IMR-90 (cell line): ENCODE results near the gene IL19. TPM values are rescaled to one million over a fixed set of nuclear protein-coding genes. Genes with fewer than 3 reads are reported as not detected.

Source experiments
- ATAC-seq: fragments of 200-7000 bp; cut with Tn5 transposase; 2 replicates; pipeline ENCODE4 v1.9.1; 2020; ENCODE audit warnings: low read depth, mild to moderate bottlenecking, moderate library complexity
- BruUV-seq: library from RNA; stranded (reverse); fragments of 400-500 nt; replicated peaks from 2 replicates; lab custom pipeline; 2021; lab: Mats Ljungman, UMichigan
- CTCF ChIA-PET: fragments of 300-600 bp; formaldehyde crosslinking; extraction: SDS; loops from one replicate; lab custom pipeline; 2021; ENCODE audit warnings: antibody characterized with exemption; lab: Yijun Ruan, JAX
- POLR2A ChIA-PET: fragments of 300-600 bp; sonication (Branson Sonifier 250); formaldehyde crosslinking; loops from one replicate; lab custom pipeline; 2022; ENCODE audit warnings: antibody characterized with exemption; ENCODE audit not compliant: unreplicated experiment; lab: Charles Lee
- DNase-seq: peaks from one replicate; pipeline ENCODE4 v3.0.0; 2013
- H2AFZ ChIP-seq: replicated peaks from 2 replicates; pipeline ENCODE3; 2013; ENCODE audit warnings: low read length, mild to moderate bottlenecking; ENCODE audit not compliant: poor library complexity
- H2AK5ac ChIP-seq: 2 replicates; pipeline ENCODE4 v1.6.1; 2013; ENCODE audit warnings: low read depth, low read length, inconsistent platforms
- H2AK9ac ChIP-seq: replicated peaks from 2 replicates; pipeline ENCODE3; 2013; ENCODE audit warnings: mild to moderate bottlenecking, low read depth, low read length, moderate library complexity; ENCODE audit not compliant: poor library complexity
- H2BK120ac ChIP-seq: 2 replicates; pipeline ENCODE4 v1.6.1; 2013; ENCODE audit warnings: low read depth, low read length, inconsistent platforms
- H2BK15ac ChIP-seq: 3 replicates; pipeline ENCODE4 v1.6.1; 2013; ENCODE audit warnings: low read depth, low read length, inconsistent platforms
- H2BK20ac ChIP-seq: 2 replicates; pipeline ENCODE4 v1.6.1; 2013; ENCODE audit warnings: low read depth, mild to moderate bottlenecking, inconsistent platforms, low read length, moderate library complexity
- H2BK5ac ChIP-seq: 2 replicates; pipeline ENCODE4 v1.6.1; 2013; ENCODE audit warnings: mild to moderate bottlenecking, low read depth, low read length, inconsistent platforms; ENCODE audit not compliant: poor library complexity, severe bottlenecking
- H3K14ac ChIP-seq: replicated peaks from 2 replicates; pipeline ENCODE4 v1.6.1; 2013; ENCODE audit warnings: low read depth, low read length, inconsistent platforms
- H3K18ac ChIP-seq: 2 replicates; pipeline ENCODE4 v1.6.1; 2013; ENCODE audit warnings: low read depth, low read length, control low read depth
- H3K23ac ChIP-seq: 2 replicates; pipeline ENCODE4 v1.6.1; 2013; ENCODE audit warnings: low read depth, low read length, inconsistent platforms
- H3K27ac ChIP-seq: 2 replicates; pipeline ENCODE4 v1.5.1; 2013; ENCODE audit warnings: mild to moderate bottlenecking, control low read depth, low read length; ENCODE audit not compliant: insufficient read depth
- H3K27me3 ChIP-seq: 2 replicates; pipeline ENCODE4 v1.6.1; 2013; ENCODE audit warnings: low read length; ENCODE audit not compliant: control insufficient read depth, insufficient read depth
- H3K36me3 ChIP-seq: 2 replicates; pipeline ENCODE4 v1.6.1; 2013; ENCODE audit warnings: low read length, mixed read lengths; ENCODE audit not compliant: control insufficient read depth, insufficient read depth
- H3K4ac ChIP-seq: 2 replicates; pipeline ENCODE4 v1.6.1; 2013; ENCODE audit warnings: low read depth, low read length, inconsistent platforms
- H3K4me1 ChIP-seq: 2 replicates; pipeline ENCODE4 v1.6.1; 2013; ENCODE audit warnings: low read length, mixed read lengths; ENCODE audit not compliant: control insufficient read depth, insufficient read depth
- H3K4me2 ChIP-seq: 2 replicates; pipeline ENCODE4 v1.6.1; 2013; ENCODE audit warnings: low read depth, mild to moderate bottlenecking, control low read depth, low read length, moderate library complexity
- H3K4me3 ChIP-seq: 2 replicates; pipeline ENCODE4 v1.5.1; 2013; ENCODE audit warnings: low read depth, mild to moderate bottlenecking, control low read depth, low read length, moderate library complexity; ENCODE audit not compliant: insufficient read depth
- H3K56ac ChIP-seq: 2 replicates; pipeline ENCODE4 v1.6.1; 2013; ENCODE audit warnings: low read length, inconsistent platforms; ENCODE audit not compliant: insufficient read depth; ENCODE audit errors: extremely low read depth
- H3K79me1 ChIP-seq, 2 experiments: 2 replicates each; pipeline ENCODE4 v1.6.1; 2013; ENCODE audit warnings: low read length in 2 of 2, inconsistent platforms in 1 of 2, low read depth in 1 of 2
- H3K9ac ChIP-seq: 2 replicates; pipeline ENCODE4 v1.6.1; 2013; ENCODE audit warnings: low read depth, low read length, control low read depth
- H3K9me1 ChIP-seq: 2 replicates; pipeline ENCODE4 v1.6.1; 2013; ENCODE audit warnings: low read length, inconsistent platforms; ENCODE audit not compliant: insufficient read depth
- H3K9me3 ChIP-seq: 2 replicates; pipeline ENCODE4 v1.6.1; 2013; ENCODE audit warnings: low read length; ENCODE audit not compliant: control insufficient read depth, insufficient read depth
- H4K20me1 ChIP-seq: 2 replicates; pipeline ENCODE4 v1.6.1; 2013; ENCODE audit warnings: low read length, inconsistent platforms; ENCODE audit not compliant: insufficient read depth
- H4K5ac ChIP-seq: 2 replicates; pipeline ENCODE4 v1.6.1; 2013; ENCODE audit warnings: mild to moderate bottlenecking, low read depth, low read length, control low read depth
- H4K8ac ChIP-seq, 2 experiments: 2 replicates each; pipeline ENCODE4 v1.6.1; 2013; ENCODE audit warnings: low read depth in 2 of 2, low read length in 2 of 2, control low read depth in 1 of 2, inconsistent platforms in 1 of 2
- H4K91ac ChIP-seq: 2 replicates; pipeline ENCODE4 v1.6.1; 2013; ENCODE audit warnings: low read depth, low read length, inconsistent platforms; ENCODE audit not compliant: insufficient read depth
- WGBS, 2 experiments: methylation state at CpG; one replicate each; pipeline versions ENCODE4 v1.1.5 to v1.1.7; 2013; ENCODE audit warnings: missing lambda C conversion rate in 2 of 2; ENCODE audit not compliant: insufficient read length in 1 of 2; ENCODE audit errors: extremely low coverage in 2 of 2; 5-methylcytosine and 5-hydroxymethylcytosine counted together
- dilution Hi-C: fragments of 300-500 bp; cut with HindIII; formaldehyde crosslinking; loops from one replicate; pipeline ENCODE4 v1.14.3; 2018; ENCODE audit warnings: low sequenced_read_pairs; ENCODE audit not compliant: unreplicated experiment
- in situ Hi-C: fragments of 300-500 bp; cut with MboI; formaldehyde crosslinking; loops from 3 replicates; pipeline ENCODE4 v1.14.3; 2019; ENCODE audit warnings: low sequenced_read_pairs, inconsistent platforms, mixed read lengths
- intact Hi-C: fragments of 100-400 bp; cut with micrococcal nuclease; formaldehyde crosslinking; loops from 2 replicates; pipeline ENCODE4 v1.10.0; 2022
- polyA plus RNA-seq, 3 experiments: library from polyadenylated mRNA; depleted of rRNA; stranded (reverse); fragments of >200 nt; gene quantifications; 2 replicates each; pipeline ENCODE4 v1.2.3, GENCODE V29; 2012; ENCODE audit warnings: low replicate concordance in 1 of 3
- total RNA-seq: library from RNA; depleted of rRNA; stranded (reverse); fragments of >200 nt; gene quantifications from 2 replicates; pipeline ENCODE4 v1.2.3, GENCODE V29; 2012
- TF ChIP-seq, protein P1 (sequence below): fragments of 150-350 bp; IDR thresholded peaks from 2 replicates; pipeline ENCODE4 v1.6.1; 2016; ENCODE audit warnings: low read depth, mild to moderate bottlenecking, low read length, moderate library complexity, borderline replicate concordance

Gene IL19
- total and polyA plus RNA-seq, 2 of the 4 experiments (the other 2 are of a cell fraction) = not detected

GRCh38 chr1:206801467-206801866, 30.9 kb downstream of the IL19 start:
- POLR2A ChIA-PET = no interaction called here
- dilution Hi-C loops (no loop called here), intact Hi-C loops (no loop called here), in situ Hi-C loops (no loop called here)
- Histone ChIP-seq H3K9me1 (peaks cover 7% of the 10 kb centered on the region; the same call in 1 of the 2 replicates), H2BK5ac (no peak overlapping the region), H4K5ac (no peak overlapping the region), H2AK5ac (no peak overlapping the region), H2BK120ac (no peak overlapping the region), H2BK20ac (no peak overlapping the region), H3K27me3 (peaks cover 5% of the 10 kb centered on the region; the same call in 1 of the 2 replicates), H3K14ac (no peak overlapping the region), H3K36me3 (no peaks in the 10 kb centered on the region), H3K18ac (no peak overlapping the region), H3K9ac (no peak overlapping the region), H4K20me1 (no peaks in the 10 kb centered on the region), H3K4me1 (no peaks in the 10 kb centered on the region), H3K79me1 (no peaks in the 10 kb centered on the region), H2AFZ (no peak overlapping the region), H4K91ac (no peak overlapping the region; the same call in 1 of the 2 replicates), H3K4me2 (no peak overlapping the region), H2AK9ac (no peak overlapping the region), H4K8ac (no peak overlapping the region), H3K4ac (no peak overlapping the region), H3K9me3 (no peaks in the 10 kb centered on the region), H3K4me3 (no peak overlapping the region), H3K27ac (no peak overlapping the region), H3K23ac (no peak overlapping the region), H3K56ac (no peak overlapping the region), H2BK15ac (no peak overlapping the region)
- ATAC-seq = no peak
- DNase-seq = no peak
- no TSS peak for BruUV-seq
- TF ChIP-seq, protein P1, sequence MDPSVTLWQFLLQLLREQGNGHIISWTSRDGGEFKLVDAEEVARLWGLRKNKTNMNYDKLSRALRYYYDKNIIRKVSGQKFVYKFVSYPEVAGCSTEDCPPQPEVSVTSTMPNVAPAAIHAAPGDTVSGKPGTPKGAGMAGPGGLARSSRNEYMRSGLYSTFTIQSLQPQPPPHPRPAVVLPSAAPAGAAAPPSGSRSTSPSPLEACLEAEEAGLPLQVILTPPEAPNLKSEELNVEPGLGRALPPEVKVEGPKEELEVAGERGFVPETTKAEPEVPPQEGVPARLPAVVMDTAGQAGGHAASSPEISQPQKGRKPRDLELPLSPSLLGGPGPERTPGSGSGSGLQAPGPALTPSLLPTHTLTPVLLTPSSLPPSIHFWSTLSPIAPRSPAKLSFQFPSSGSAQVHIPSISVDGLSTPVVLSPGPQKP = no peak
- CTCF ChIA-PET = no interaction called here
- no CpG with 5 or more reads among the region's 1 CpG for WGBS, 2 experiments
